H9 (cell line): ENCODE data around the gene ITM2C. TPM values are rescaled to one million over a fixed set of nuclear protein-coding genes. Genes with fewer than 3 reads are reported as not detected.

Source experiments
- DNase-seq: peaks from one replicate; pipeline ENCODE4 v3.0.0-alpha.2; 2017
- H2AFZ ChIP-seq: one replicate; pipeline ENCODE4 v1.6.1; 2013; ENCODE audit warnings: mild to moderate bottlenecking, low read length, control low read depth, moderate library complexity
- H2AK5ac ChIP-seq: 2 replicates; pipeline ENCODE4 v1.6.1; 2013; ENCODE audit warnings: low read length, control low read depth, mixed read lengths; ENCODE audit not compliant: insufficient read length
- H2BK120ac ChIP-seq: one replicate; pipeline ENCODE4 v1.6.1; 2013; ENCODE audit warnings: low read depth, mild to moderate bottlenecking, low read length, control low read depth, inconsistent platforms; ENCODE audit not compliant: poor library complexity, severe bottlenecking
- H2BK12ac ChIP-seq: 2 replicates; pipeline ENCODE4 v1.6.1; 2013; ENCODE audit warnings: low read length, control low read depth, mixed read lengths, low read depth; ENCODE audit not compliant: insufficient read length
- H2BK15ac ChIP-seq: 2 replicates; pipeline ENCODE4 v1.6.1; 2013; ENCODE audit warnings: low read depth, low read length, control low read depth
- H2BK20ac ChIP-seq: one replicate; pipeline ENCODE4 v1.6.1; 2013; ENCODE audit warnings: low read depth, mild to moderate bottlenecking, low read length, control low read depth, inconsistent platforms; ENCODE audit not compliant: poor library complexity, severe bottlenecking
- H2BK5ac ChIP-seq: 2 replicates; pipeline ENCODE4 v1.6.1; 2013; ENCODE audit warnings: low read length, control low read depth, mixed read lengths; ENCODE audit not compliant: insufficient read length
- H3K14ac ChIP-seq: 2 replicates; pipeline ENCODE4 v1.6.1; 2013; ENCODE audit warnings: low read length, control low read depth; ENCODE audit not compliant: insufficient read depth
- H3K18ac ChIP-seq: 2 replicates; pipeline ENCODE4 v1.6.1; 2013; ENCODE audit warnings: low read depth, mild to moderate bottlenecking, mixed read lengths, low read length, control low read depth; ENCODE audit not compliant: insufficient read length
- H3K23ac ChIP-seq: 2 replicates; pipeline ENCODE4 v1.6.1; 2013; ENCODE audit warnings: low read length, control low read depth, mixed read lengths, low read depth; ENCODE audit not compliant: insufficient read length
- H3K23me2 ChIP-seq: 2 replicates; pipeline ENCODE4 v1.6.1; 2013; ENCODE audit warnings: low read depth, mild to moderate bottlenecking, mixed read lengths, low read length, control low read depth; ENCODE audit not compliant: insufficient read length, poor library complexity, severe bottlenecking
- H3K27ac ChIP-seq: 2 replicates; pipeline ENCODE4 v1.5.1; 2013; ENCODE audit warnings: low read length, control low read depth, mixed read lengths, low read depth; ENCODE audit not compliant: insufficient read length
- H3K27me3 ChIP-seq: 2 replicates; pipeline ENCODE4 v1.6.1; 2013; ENCODE audit warnings: low read length, control low read depth, inconsistent platforms; ENCODE audit not compliant: insufficient read depth
- H3K4ac ChIP-seq: 2 replicates; pipeline ENCODE4 v1.6.1; 2013; ENCODE audit warnings: low read depth, mild to moderate bottlenecking, control low read depth, inconsistent platforms, low read length, moderate library complexity
- H3K4me1 ChIP-seq: 2 replicates; pipeline ENCODE4 v1.6.1; 2013; ENCODE audit warnings: low read length, control low read depth, inconsistent platforms; ENCODE audit not compliant: insufficient read depth
- H3K4me2 ChIP-seq: 2 replicates; pipeline ENCODE4 v1.6.1; 2013; ENCODE audit warnings: low read length, control low read depth, mixed read lengths; ENCODE audit not compliant: insufficient read length, insufficient read depth
- H3K56ac ChIP-seq: 2 replicates; pipeline ENCODE4 v1.6.1; 2013; ENCODE audit warnings: low read depth, mild to moderate bottlenecking, mixed read lengths, low read length, control low read depth; ENCODE audit not compliant: insufficient read length
- H3K79me1 ChIP-seq: 2 replicates; pipeline ENCODE4 v1.6.1; 2013; ENCODE audit warnings: low read depth, mild to moderate bottlenecking, moderate library complexity, low read length, control low read depth, inconsistent platforms; ENCODE audit not compliant: insufficient read depth, poor library complexity, severe bottlenecking
- H3K79me2 ChIP-seq: 2 replicates; pipeline ENCODE4 v1.6.1; 2013; ENCODE audit warnings: low read length, control low read depth, inconsistent platforms; ENCODE audit not compliant: insufficient read depth
- H3K9ac ChIP-seq: 2 replicates; pipeline ENCODE4 v1.6.1; 2013; ENCODE audit warnings: low read length, control low read depth, mixed read lengths; ENCODE audit not compliant: insufficient read length; ENCODE audit errors: extremely low read depth
- H3K9me3 ChIP-seq: one replicate; pipeline ENCODE4 v1.6.1; 2013; ENCODE audit warnings: low read depth, low read length, inconsistent platforms; ENCODE audit not compliant: control insufficient read depth
- H3T11ph ChIP-seq: one replicate; pipeline ENCODE4 v1.6.1; 2013; ENCODE audit warnings: mild to moderate bottlenecking, low read length, control low read depth, inconsistent platforms
- H4K20me1 ChIP-seq: one replicate; pipeline ENCODE4 v1.6.1; 2013; ENCODE audit not compliant: control insufficient read depth, insufficient read length, insufficient read depth
- H4K5ac ChIP-seq: 2 replicates; pipeline ENCODE4 v1.6.1; 2013; ENCODE audit warnings: low read depth, mild to moderate bottlenecking, mixed read lengths, low read length, control low read depth; ENCODE audit not compliant: insufficient read length
- H4K8ac ChIP-seq: replicated peaks from 2 replicates; pipeline ENCODE4 v1.6.1; 2013; ENCODE audit warnings: low read length, control low read depth, mixed read lengths, low read depth; ENCODE audit not compliant: insufficient read length
- H4K91ac ChIP-seq: 2 replicates; pipeline ENCODE4 v1.6.1; 2013; ENCODE audit warnings: low read depth, mild to moderate bottlenecking, moderate library complexity, mixed read lengths, low read length, control low read depth; ENCODE audit not compliant: insufficient read length
- H3K27ac Mint-ChIP-seq, 3 experiments: 2 replicates in 2 of 3; 3 replicates in 1 of 3; pipeline ENCODE4 v1.8.0; 2020 to 2021; ENCODE audit warnings: mixed read lengths in 3 of 3, mild to moderate bottlenecking in 1 of 3, moderate library complexity in 1 of 3
- H3K27me3 Mint-ChIP-seq: 2 replicates; pipeline ENCODE4 v1.8.0; 2021; ENCODE audit warnings: low read depth, mild to moderate bottlenecking, moderate library complexity, mixed read lengths
- H3K36me3 Mint-ChIP-seq, 3 experiments: 2 replicates in 2 of 3; 3 replicates in 1 of 3; pipeline ENCODE4 v1.8.0; 2020 to 2021; ENCODE audit warnings: low read depth in 3 of 3, mixed read lengths in 3 of 3; ENCODE audit not compliant: insufficient read depth in 1 of 3
- H3K4me1 Mint-ChIP-seq, 2 experiments: 2 replicates each; pipeline ENCODE4 v1.8.0; 2020; ENCODE audit warnings: mixed read lengths in 2 of 2
- H3K4me3 Mint-ChIP-seq, 2 experiments: 2 replicates in 1 of 2; 3 replicates in 1 of 2; pipeline ENCODE4 v1.8.0; 2020 to 2021; ENCODE audit warnings: mild to moderate bottlenecking in 2 of 2, mixed read lengths in 2 of 2, moderate library complexity in 1 of 2
- H3K9me3 Mint-ChIP-seq, 2 experiments: 2 replicates in 1 of 2; 3 replicates in 1 of 2; pipeline ENCODE4 v1.8.0; 2020; ENCODE audit warnings: mild to moderate bottlenecking in 2 of 2, mixed read lengths in 2 of 2, moderate library complexity in 1 of 2
- CTCF ChIP-seq: fragments of 200-600 bp; sonication (generic); conservative IDR thresholded peaks from 3 replicates; pipeline ENCODE4 v1.8.0; 2021; ENCODE audit warnings: antibody characterized with exemption, mild to moderate bottlenecking
- WGBS: extraction: QIAGEN DNeasy Blood & Tissue Kit; methylation state at CpG from one replicate; pipeline ENCODE4 v1.1.7; 2013; ENCODE audit warnings: missing lambda C conversion rate, low lambda C conversion rate, mixed read lengths; ENCODE audit not compliant: insufficient read length; ENCODE audit errors: extremely low coverage; 5-methylcytosine and 5-hydroxymethylcytosine counted together
- total RNA-seq: library from RNA; stranded (reverse); gene quantifications from 2 replicates; pipeline ENCODE4 v1.2.1, GENCODE V29; 2021

The ITM2C gene
- total RNA-seq, 1 experiment from 2014 or later, result 297 TPM

GRCh38 chr2:230885463-230886130 is 20.9 kb downstream of the ITM2C start:
- Histone ChIP-seq H3K23me2 (no peaks in the 10 kb centered on the region), H3K56ac (no peak overlapping the region), H4K5ac (no peak overlapping the region), H3K9me3 (no peaks in the 10 kb centered on the region), H3K27me3 (no peaks in the 10 kb centered on the region), H3K27ac (no peak overlapping the region), H4K20me1 (no peaks in the 10 kb centered on the region), H3K23ac (no peak overlapping the region), H3K79me1 (no peaks in the 10 kb centered on the region), H3T11ph (no peak overlapping the region), H2BK5ac (no peak overlapping the region), H3K4me2 (no peak overlapping the region), H3K79me2 (no peaks in the 10 kb centered on the region), H4K8ac (no peak overlapping the region), H3K9ac (no peak overlapping the region), H2BK12ac (no peak overlapping the region), H4K91ac (no peak overlapping the region), H2AK5ac (no peak overlapping the region), H2BK120ac (no peak overlapping the region), H2BK15ac (no peak overlapping the region), H3K4me1 (no peaks in the 10 kb centered on the region; the same call in 1 of the 2 replicates), H2BK20ac (no peak overlapping the region), H3K18ac (no peak overlapping the region), H3K14ac (no peak overlapping the region), H3K4ac (no peak overlapping the region), H2AFZ (no peak overlapping the region)
- Mint-ChIP-seq H3K36me3 (peaks cover 3 to 6% (median 4%) of the 10 kb centered on the region in 3 experiments; a peak in 4 of 7 replicates), H3K27me3 (no peaks in the 10 kb centered on the region; the same call in 1 of the 2 replicates), H3K9me3 (no peaks in the 10 kb centered on the region), H3K4me1 (peaks cover 18 to 20% of the 10 kb centered on the region in 2 experiments), H3K4me3 (no peak overlapping the region), H3K27ac (peak overlapping the region in 1 of 3 experiments; percentile 13; a peak in 1 of 7 replicates)
- TF ChIP-seq CTCF, result no peak
- peak; percentile 62 for DNase-seq
- WGBS, result no CpG with 5 or more reads among the region's 11 CpGs
